Lower leg skin (tissue), 3 donors: ENCODE results near the gene CXCL8.

ENCODE experiments used
- POLR2A ChIP-seq, 2 donors: fragments of 450-650 bp; IDR thresholded peaks; one replicate each; pipeline ENCODE4 v1.6.1; 2016 to 2017; ENCODE audit warnings: antibody characterized with exemption in 2 of 2, mild to moderate bottlenecking in 1 of 2, moderate library complexity in 1 of 2
- TF ChIP-seq, protein P1 (sequence below), 3 donors: fragments of 450-650 bp; IDR thresholded peaks; one replicate each; pipeline ENCODE4 v1.5.1; 2016; ENCODE audit warnings: antibody characterized with exemption in 3 of 3, mild to moderate bottlenecking in 3 of 3, moderate library complexity in 2 of 3

DNA sequence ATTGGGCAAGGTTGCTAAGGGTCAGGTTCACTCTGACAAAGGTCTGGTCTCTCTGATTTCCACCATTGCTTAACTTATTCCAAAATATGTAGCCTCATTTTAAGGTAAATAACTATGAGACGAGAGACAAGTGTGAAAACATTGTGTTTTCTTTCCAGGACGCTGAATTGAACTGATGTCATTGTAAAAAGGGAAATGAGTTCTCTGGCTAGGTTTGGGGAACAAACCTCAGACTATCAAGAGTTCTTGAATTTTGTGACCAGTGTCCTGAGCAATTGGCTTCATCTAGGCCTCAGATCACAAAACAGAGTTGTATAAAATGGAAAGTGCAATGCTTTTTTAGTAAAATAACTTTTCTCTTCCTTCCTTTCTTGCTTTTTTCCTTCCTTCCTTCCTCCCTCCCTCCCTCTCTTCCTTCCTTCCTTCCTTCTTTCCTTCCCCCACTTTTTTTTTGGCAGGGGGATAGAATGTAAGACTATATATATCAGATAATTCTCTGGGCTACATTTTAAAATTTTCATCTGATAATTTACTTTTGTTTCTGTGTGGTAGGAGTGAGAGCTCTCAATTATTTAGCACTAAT, 30.8 kb upstream of the CXCL8 start:
- TF ChIP-seq POLR2A (IDR thresholded peaks at IDR 0.05), result no peak
- TF ChIP-seq, protein P1, sequence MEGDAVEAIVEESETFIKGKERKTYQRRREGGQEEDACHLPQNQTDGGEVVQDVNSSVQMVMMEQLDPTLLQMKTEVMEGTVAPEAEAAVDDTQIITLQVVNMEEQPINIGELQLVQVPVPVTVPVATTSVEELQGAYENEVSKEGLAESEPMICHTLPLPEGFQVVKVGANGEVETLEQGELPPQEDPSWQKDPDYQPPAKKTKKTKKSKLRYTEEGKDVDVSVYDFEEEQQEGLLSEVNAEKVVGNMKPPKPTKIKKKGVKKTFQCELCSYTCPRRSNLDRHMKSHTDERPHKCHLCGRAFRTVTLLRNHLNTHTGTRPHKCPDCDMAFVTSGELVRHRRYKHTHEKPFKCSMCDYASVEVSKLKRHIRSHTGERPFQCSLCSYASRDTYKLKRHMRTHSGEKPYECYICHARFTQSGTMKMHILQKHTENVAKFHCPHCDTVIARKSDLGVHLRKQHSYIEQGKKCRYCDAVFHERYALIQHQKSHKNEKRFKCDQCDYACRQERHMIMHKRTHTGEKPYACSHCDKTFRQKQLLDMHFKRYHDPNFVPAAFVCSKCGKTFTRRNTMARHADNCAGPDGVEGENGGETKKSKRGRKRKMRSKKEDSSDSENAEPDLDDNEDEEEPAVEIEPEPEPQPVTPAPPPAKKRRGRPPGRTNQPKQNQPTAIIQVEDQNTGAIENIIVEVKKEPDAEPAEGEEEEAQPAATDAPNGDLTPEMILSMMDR (IDR thresholded peaks at IDR 0.05), result no peak
